Cardiac septum (tissue), 1 donor: ENCODE data around the gene ANXA2R. TPM values are rescaled to one million over a fixed set of nuclear protein-coding genes. Genes with fewer than 3 reads are reported as not detected.
A peak's percentile ranks its signal among the peaks of the same experiment; 100 is the strongest.
"Not testable (repeated sequence)": the region's sequence is repeated elsewhere in the genome, so short reads cannot be mapped to it uniquely, and the experiment has no call there.

ENCODE experiments used
- DNase-seq: peaks from one replicate; pipeline ENCODE4 v3.0.0-alpha.2; 2020; ENCODE audit warnings: low spot score
- intact Hi-C: fragments of 100-400 bp; cut with DNase I; formaldehyde crosslinking; loops from one replicate; pipeline ENCODE4 v1.14.0; 2022
- long read RNA-seq: library from polyadenylated mRNA; unstranded; transcript quantifications from one replicate; pipeline ENCODE4 v2.0.0, GENCODE V29; 2021
- total RNA-seq: library from RNA; stranded (reverse); fragmentation: NEBNext Ultra II Directional; extraction: Animal tissue kit (Norgen Biotek cat#: 25700); gene quantifications from one replicate; pipeline ENCODE4 v1.2.1, GENCODE V29; 2021
- donor health status: DM: no; HTN: no; CAD: no.

Gene ANXA2R
- total RNA-seq: 1.2 TPM
- long read RNA-seq: 0 reads

- peak; percentile 94 for DNase-seq
- intact Hi-C loops: loop anchor here (1.0 to 5.0 kb wide), 5 partner anchors 22 to 133 kb away; no protein-coding TSS in a partner anchor
Measured at GRCh38 chr5:43040287-43041098, at the start of gene ANXA2R. ANXA2R (minus strand) TSS chr5:43040319; CDS start chr5:43040046, 273 bp downstream.

- intact Hi-C loops, DNase-seq: not testable (repeated sequence)
Measured at GRCh38 chr5:43086118-43086908, 46.2 kb upstream of the ANXA2R start.

GRCh38 chr5:43085453-43085852 is 45.3 kb upstream of the ANXA2R start:
- intact Hi-C loops: no loop called here
- no peak for DNase-seq

GRCh38 chr5:43084468-43084867 is 44.3 kb upstream of the ANXA2R start:
- DNase-seq, intact Hi-C loops: not testable (repeated sequence)

- intact Hi-C loops: not testable (repeated sequence)
Measured at GRCh38 chr5:43081345-43081744, 41.2 kb upstream of the ANXA2R start.

GRCh38 chr5:43078956-43079355 is 38.8 kb upstream of the ANXA2R start:
- intact Hi-C loops: no loop called here

More at GRCh38 chr5:43081345-43081744, 41.2 kb upstream of the ANXA2R start:
- DNase-seq: not testable (repeated sequence)

GRCh38 chr5:43077446-43078191 is 37.5 kb upstream of the ANXA2R start:
- DNase-seq, intact Hi-C loops: not testable (repeated sequence)

More at GRCh38 chr5:43078956-43079355, 38.8 kb upstream of the ANXA2R start:
- DNase-seq: no peak

- no peak for DNase-seq
- intact Hi-C loops: no loop called here
Measured at GRCh38 chr5:43075319-43076293, 35.5 kb upstream of the ANXA2R start.

GRCh38 chr5:43074987-43075318 is 34.8 kb upstream of the ANXA2R start:
- DNase-seq: no peak
- intact Hi-C loops: no loop called here

GRCh38 chr5:43073597-43074546 is 33.8 kb upstream of the ANXA2R start:
- intact Hi-C loops: no loop called here
- no peak for DNase-seq

- DNase-seq: not testable (repeated sequence)
- intact Hi-C loops: loop anchor here (5.0 kb wide), 1 partner anchor 38 kb away; no protein-coding TSS in a partner anchor
Measured at GRCh38 chr5:43069401-43069720, 29.2 kb upstream of the ANXA2R start.

- DNase-seq: no peak
- intact Hi-C loops: loop anchor here (5.0 kb wide), 1 partner anchor 39 kb away; no protein-coding TSS in a partner anchor
Measured at GRCh38 chr5:43068037-43068436, 27.9 kb upstream of the ANXA2R start.

GRCh38 chr5:43066799-43067741 is 27.0 kb upstream of the ANXA2R start:
- DNase-seq: peak; percentile 95
- intact Hi-C loops: loop anchor here (1.0 to 5.0 kb wide), 4 partner anchors 25 to 54 kb away; partner anchors contain the start of gene ZNF131

- DNase-seq: peak; percentile 87
- intact Hi-C loops: loop anchor here (1.0 to 5.0 kb wide), 5 partner anchors 24 to 73 kb away; partner anchors contain the start of gene ZNF131
Measured at GRCh38 chr5:43065948-43066798, 26.1 kb upstream of the ANXA2R start.

GRCh38 chr5:43065387-43065947 is 25.3 kb upstream of the ANXA2R start:
- intact Hi-C loops: loop anchor here (1.0 to 5.0 kb wide), 2 partner anchors 42 to 72 kb away; no protein-coding TSS in a partner anchor
- no peak for DNase-seq
